K562 (cell line): Measurements from ENCODE around the gene LIMCH1. TPM values are rescaled to one million over a fixed set of nuclear protein-coding genes. Genes with fewer than 3 reads are reported as not detected.

Experiments
- ATAC-seq: fragments of 200-7000 bp; cut with Tn5 transposase; 3 replicates; pipeline ENCODE4 v1.9.1; 2020; ENCODE audit warnings: moderate library complexity
- BruUV-seq: library from RNA; stranded (reverse); fragments of 400-500 nt; replicated peaks from 2 replicates; lab custom pipeline; 2021; lab: Mats Ljungman, UMichigan
- CTCF ChIA-PET: fragments of 300-600 bp; formaldehyde crosslinking; extraction: SDS; loops from one replicate; lab custom pipeline; 2021; ENCODE audit warnings: low intra/inter-chr PET ratio; lab: Yijun Ruan, JAX
- POLR2A ChIA-PET: fragments of 300-600, 350-650 bp; sonication (Branson Sonifier 250); formaldehyde crosslinking; extraction: SDS; loops from one replicate; lab custom pipeline; 2021; ENCODE audit warnings: antibody characterized with exemption, inconsistent platforms; lab: Yijun Ruan, JAX
- DNase-seq, 4 experiments: peaks; one replicate each; pipeline versions ENCODE4 v3.0.0 to v3.0.0-alpha.2; 2011 to 2018; ENCODE audit warnings: low spot score in 3 of 4, mixed read lengths in 3 of 4; ENCODE audit errors: extremely low read depth in 1 of 4
- FAIRE-seq: peaks from 2 replicates; lab custom pipeline; 2011; peaks lifted over from hg19 to GRCh38; lab: Jason Lieb, UNC
- H2AFZ ChIP-seq: 2 replicates; pipeline ENCODE4 v1.6.0; 2011; ENCODE audit warnings: low read depth, low read length, control low read depth, inconsistent platforms
- H3K27ac ChIP-seq: fragments of 200-600 bp; 3 replicates; pipeline ENCODE4 v1.8.0; 2011; ENCODE audit warnings: low read depth, mild to moderate bottlenecking, control low read depth, inconsistent platforms, low read length, moderate library complexity, mixed read lengths; ENCODE audit errors: extremely low read depth
- H3K27me3 ChIP-seq, 2 experiments: fragments of 300-600 bp in 1 of 2; 2 replicates in 1 of 2; 3 replicates in 1 of 2; pipeline versions ENCODE4 v1.6.0 to v1.8.0; 2011; ENCODE audit warnings: inconsistent platforms in 2 of 2, low read length in 2 of 2, mild to moderate bottlenecking in 1 of 2, mixed read lengths in 1 of 2, moderate library complexity in 1 of 2; ENCODE audit not compliant: control insufficient read depth in 2 of 2, insufficient read depth in 2 of 2
- H3K36me3 ChIP-seq: fragments of 300-600 bp; 3 replicates; pipeline ENCODE4 v1.8.0; 2011; ENCODE audit warnings: mild to moderate bottlenecking, low read length, inconsistent platforms; ENCODE audit not compliant: control insufficient read depth, insufficient read depth
- H3K4me1 ChIP-seq, 2 experiments: fragments of 200-600 bp in 1 of 2; replicated peaks in 1 of 2; 2 replicates in 1 of 2; 3 replicates in 1 of 2; pipeline versions ENCODE4 v1.5.1 to v1.8.0; 2011; ENCODE audit warnings: inconsistent platforms in 2 of 2, low read length in 2 of 2, mild to moderate bottlenecking in 1 of 2, mixed read lengths in 1 of 2, moderate library complexity in 1 of 2; ENCODE audit not compliant: control insufficient read depth in 2 of 2, insufficient read depth in 2 of 2
- H3K4me2 ChIP-seq: 2 replicates; pipeline ENCODE4 v1.6.1; 2011; ENCODE audit warnings: low read length, control low read depth, inconsistent platforms, mixed read lengths; ENCODE audit not compliant: insufficient read depth
- H3K4me3 ChIP-seq: fragments of 200-600 bp; sonication (generic), shearing (Covaris generic); 2 replicates; pipeline ENCODE4 v1.5.1; 2016; ENCODE audit warnings: control low read depth, inconsistent platforms
- H3K79me2 ChIP-seq: fragments of 200-600 bp; 3 replicates; pipeline ENCODE4 v1.8.0; 2011; ENCODE audit warnings: low read length, inconsistent platforms; ENCODE audit not compliant: control insufficient read depth, insufficient read depth
- H3K9ac ChIP-seq, 2 experiments: 2 replicates each; pipeline versions ENCODE4 v1.6.0 to v1.6.1; 2011; ENCODE audit warnings: low read depth in 2 of 2, low read length in 2 of 2, control low read depth in 1 of 2, inconsistent platforms in 1 of 2, mild to moderate bottlenecking in 1 of 2, mixed read lengths in 1 of 2; ENCODE audit not compliant: insufficient read depth in 1 of 2
- H3K9me1 ChIP-seq: one replicate; pipeline ENCODE4 v1.6.0; 2011; ENCODE audit warnings: inconsistent platforms, mild to moderate bottlenecking, low read length, moderate library complexity; ENCODE audit not compliant: control insufficient read depth, insufficient read depth
- H3K9me3 ChIP-seq: replicated peaks from 2 replicates; pipeline ENCODE4 v1.5.1; 2011; ENCODE audit warnings: low read depth, low read length, inconsistent platforms; ENCODE audit not compliant: control insufficient read depth, insufficient read depth
- H4K20me1 ChIP-seq: replicated peaks from 2 replicates; pipeline ENCODE4 v1.6.1; 2011; ENCODE audit warnings: low read length, inconsistent platforms, mixed read lengths; ENCODE audit not compliant: control insufficient read depth, insufficient read depth
- CBFA2T2 ChIP-seq: fragments of 450-650 bp; conservative IDR thresholded peaks from 2 replicates; pipeline ENCODE4 v1.6.1; 2017; ENCODE audit warnings: mild to moderate bottlenecking
- CHD2 ChIP-seq: IDR thresholded peaks from 2 replicates; pipeline ENCODE4 v1.6.1; 2011; ENCODE audit warnings: low read depth, low read length
- CXXC5 ChIP-seq: fragments of 250-450 bp; sonication (Bioruptor Pico); IDR thresholded peaks from 2 replicates; pipeline ENCODE4 v1.8.0; 2022; ENCODE audit warnings: inconsistent platforms, mild to moderate bottlenecking, moderate library complexity
- FOS ChIP-seq: IDR thresholded peaks from 3 replicates; pipeline ENCODE4 v1.6.1; 2011; ENCODE audit not compliant: insufficient read length; ENCODE audit errors: extremely low read depth
- FOSL1 ChIP-seq: fragments of 200-800 bp; sonication (Bioruptor generic); conservative IDR thresholded peaks from 2 replicates; pipeline ENCODE4 v1.6.1; 2016; ENCODE audit warnings: missing genetic modification characterization, missing compliant biosample characterization
- HDAC2 ChIP-seq: fragments of 450-650 bp; IDR thresholded peaks from 2 replicates; pipeline ENCODE4 v1.6.1; 2016; ENCODE audit warnings: mild to moderate bottlenecking
- ILF3 ChIP-seq: fragments of 450-650 bp; IDR thresholded peaks from 2 replicates; pipeline ENCODE4 v1.6.1; 2018; ENCODE audit warnings: antibody characterized with exemption, mild to moderate bottlenecking, moderate library complexity, borderline replicate concordance
- MEF2A ChIP-seq: IDR thresholded peaks from 2 replicates; pipeline ENCODE4 v1.6.1; 2011; ENCODE audit warnings: low read depth, mild to moderate bottlenecking, low read length, moderate library complexity; ENCODE audit not compliant: control insufficient read depth
- NFATC3 ChIP-seq: fragments of 450-650 bp; IDR thresholded peaks from 2 replicates; pipeline ENCODE4 v1.6.1; 2017; ENCODE audit warnings: mild to moderate bottlenecking
- POLR3G ChIP-seq: IDR thresholded peaks from 2 replicates; pipeline ENCODE4 v1.6.1; 2011; ENCODE audit not compliant: insufficient read length, insufficient replicate concordance; ENCODE audit errors: extremely low read depth
- ZNF232 ChIP-seq: sonication (generic); formaldehyde crosslinking; IDR thresholded peaks from 2 replicates; pipeline ENCODE4 v1.8.0; 2022; ENCODE audit warnings: mild to moderate bottlenecking, missing genetic modification reagents
- ZNF408 ChIP-seq: fragments of 250-450 bp; sonication (Bioruptor Pico); IDR thresholded peaks from 2 replicates; pipeline ENCODE4 v1.4.0; 2020; ENCODE audit warnings: low read depth, mild to moderate bottlenecking, moderate library complexity
- ZNF41 ChIP-seq: fragments of 250-450 bp; sonication (Bioruptor Pico); conservative IDR thresholded peaks from 2 replicates; pipeline ENCODE4 v1.4.0; 2020; ENCODE audit warnings: mild to moderate bottlenecking
- WGBS: fragments of 100-300 bp; shearing (Covaris generic); methylation state at CpG from one replicate; pipeline ENCODE4 v1.1.6; 2016; ENCODE audit warnings: low coverage, mixed read lengths; ENCODE audit not compliant: insufficient coverage; ENCODE audit errors: missing lambda C conversion rate; 5-methylcytosine and 5-hydroxymethylcytosine counted together
- in situ Hi-C: fragments of 300-500 bp; cut with MboI; formaldehyde crosslinking; loops from 4 replicates; pipeline ENCODE4 v1.15.0; 2018; ENCODE audit warnings: inconsistent platforms, mixed read lengths
- intact Hi-C: fragments of 100-400 bp; cut with micrococcal nuclease; formaldehyde crosslinking; loops from 2 replicates; pipeline ENCODE4 v1.14.2; 2022
- polyA plus RNA-seq, 8 experiments: library from polyadenylated mRNA; depleted of rRNA in 4 of 8; stranded (reverse) in 5 of 8; unstranded in 3 of 8; fragments of >200 nt; fragmentation: Nextera tagmentation in 2 of 8; fragmentation: Illumina TruSeq in 1 of 8; extraction: Ambion mirVana in 2 of 8; extraction: Trizol in 1 of 8; gene quantifications; 2 replicates each; pipeline versions ENCODE4 v1.2.1 to v1.2.3, GENCODE V29; 2011 to 2014; ENCODE audit warnings: inconsistent platforms in 1 of 8, missing spikeins in 1 of 8
- total RNA-seq, 7 experiments: library from RNA; depleted of rRNA in 6 of 7; stranded (reverse); fragments of >200 nt in 6 of 7; fragmentation: Illumina TruSeq in 2 of 7; extraction: Trizol in 2 of 7; gene quantifications; 2 replicates each; pipeline versions ENCODE4 v1.2.1 to v1.2.3, GENCODE V29; 2011 to 2021; ENCODE audit warnings: low replicate concordance in 1 of 7
- TF ChIP-seq, protein P1 (sequence below): fragments of 250-450 bp; sonication (Bioruptor Pico); IDR thresholded peaks from 2 replicates; pipeline ENCODE4 v1.8.0; 2021; ENCODE audit warnings: borderline replicate concordance, mild to moderate bottlenecking, moderate library complexity; ENCODE audit not compliant: poor library complexity, severe bottlenecking
- TF ChIP-seq, protein P2 (sequence below): fragments of 250-450 bp; sonication (Bioruptor Pico); IDR thresholded peaks from 2 replicates; pipeline ENCODE4 v1.4.0; 2020; ENCODE audit warnings: mild to moderate bottlenecking, moderate library complexity
- TF ChIP-seq, protein P3 (sequence below): fragments of 250-450 bp; sonication (Bioruptor Pico); IDR thresholded peaks from 2 replicates; pipeline ENCODE4 v1.8.0; 2022; ENCODE audit warnings: inconsistent platforms, mild to moderate bottlenecking, moderate library complexity, borderline replicate concordance
- TF ChIP-seq, protein P4 (sequence below): sonication (generic); formaldehyde crosslinking; IDR thresholded peaks from 2 replicates; pipeline ENCODE4 v1.8.0; 2022; ENCODE audit warnings: mild to moderate bottlenecking, missing genetic modification reagents

The LIMCH1 gene
- total and polyA plus RNA-seq, 9 of the 15 experiments (the other 6 are each of a cell fraction or from before 2014, with no cell fraction given) = 0.35 TPM; not detected in 8

DNA sequence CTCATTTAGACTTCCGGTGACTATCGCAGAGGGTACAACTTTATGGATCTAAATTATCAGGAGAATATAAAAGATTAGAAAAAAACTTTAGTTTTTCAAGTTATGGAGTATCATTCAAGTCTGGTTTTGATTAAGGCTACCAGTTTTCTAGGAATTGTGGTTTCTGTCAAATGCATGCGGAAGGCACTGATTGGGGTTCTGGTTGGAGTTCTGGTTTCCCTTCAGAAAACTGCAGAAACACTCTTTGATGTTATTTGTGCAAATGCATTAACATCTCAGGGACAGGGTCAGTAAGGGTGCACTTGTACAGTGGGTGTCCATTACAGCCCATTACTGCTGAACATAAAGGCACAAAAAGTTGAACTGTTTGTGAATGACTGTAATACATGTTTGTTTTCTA lies 100.2 kb downstream of the LIMCH1 start:
- H3K79me2 ChIP-seq = no peaks in the 10 kb centered on the region
- no peaks in the 10 kb centered on the region for H3K27me3 ChIP-seq
- no peaks in the 10 kb centered on the region for H3K9me3 ChIP-seq
- ChIA-PET POLR2A (no interaction called here), CTCF (no interaction called here)
- H3K36me3 ChIP-seq = no peaks in the 10 kb centered on the region
- in situ Hi-C loops = no loop called here
- TF ChIP-seq CXXC5 (CRISPR knock-in tag) = no peak
- TF ChIP-seq, protein P1, sequence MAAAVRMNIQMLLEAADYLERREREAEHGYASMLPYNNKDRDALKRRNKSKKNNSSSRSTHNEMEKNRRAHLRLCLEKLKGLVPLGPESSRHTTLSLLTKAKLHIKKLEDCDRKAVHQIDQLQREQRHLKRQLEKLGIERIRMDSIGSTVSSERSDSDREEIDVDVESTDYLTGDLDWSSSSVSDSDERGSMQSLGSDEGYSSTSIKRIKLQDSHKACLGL = no peak
- TF ChIP-seq, protein P2, sequence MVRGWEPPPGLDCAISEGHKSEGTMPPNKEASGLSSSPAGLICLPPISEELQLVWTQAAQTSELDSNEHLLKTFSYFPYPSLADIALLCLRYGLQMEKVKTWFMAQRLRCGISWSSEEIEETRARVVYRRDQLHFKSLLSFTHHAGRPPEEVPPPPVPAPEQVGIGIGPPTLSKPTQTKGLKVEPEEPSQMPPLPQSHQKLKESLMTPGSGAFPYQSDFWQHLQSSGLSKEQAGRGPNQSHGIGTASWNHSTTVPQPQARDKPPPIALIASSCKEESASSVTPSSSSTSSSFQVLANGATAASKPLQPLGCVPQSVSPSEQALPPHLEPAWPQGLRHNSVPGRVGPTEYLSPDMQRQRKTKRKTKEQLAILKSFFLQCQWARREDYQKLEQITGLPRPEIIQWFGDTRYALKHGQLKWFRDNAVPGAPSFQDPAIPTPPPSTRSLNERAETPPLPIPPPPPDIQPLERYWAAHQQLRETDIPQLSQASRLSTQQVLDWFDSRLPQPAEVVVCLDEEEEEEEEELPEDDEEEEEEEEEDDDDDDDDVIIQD (CRISPR knock-in tag) = no peak
- no peak for TF ChIP-seq ILF3
- no peak for TF ChIP-seq ZNF232 (CRISPR knock-in tag)
- TF ChIP-seq FOSL1 (tag) = no peak
- TF ChIP-seq POLR3G = no peak
- TF ChIP-seq HDAC2 = no peak
- TF ChIP-seq MEF2A = no peak
- TF ChIP-seq, protein P3, sequence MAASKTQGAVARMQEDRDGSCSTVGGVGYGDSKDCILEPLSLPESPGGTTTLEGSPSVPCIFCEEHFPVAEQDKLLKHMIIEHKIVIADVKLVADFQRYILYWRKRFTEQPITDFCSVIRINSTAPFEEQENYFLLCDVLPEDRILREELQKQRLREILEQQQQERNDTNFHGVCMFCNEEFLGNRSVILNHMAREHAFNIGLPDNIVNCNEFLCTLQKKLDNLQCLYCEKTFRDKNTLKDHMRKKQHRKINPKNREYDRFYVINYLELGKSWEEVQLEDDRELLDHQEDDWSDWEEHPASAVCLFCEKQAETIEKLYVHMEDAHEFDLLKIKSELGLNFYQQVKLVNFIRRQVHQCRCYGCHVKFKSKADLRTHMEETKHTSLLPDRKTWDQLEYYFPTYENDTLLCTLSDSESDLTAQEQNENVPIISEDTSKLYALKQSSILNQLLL (CRISPR knock-in tag) = no peak
- TF ChIP-seq CHD2 = no peak
- TF ChIP-seq FOS = no peak
- no peak for TF ChIP-seq NFATC3
- no peak for TF ChIP-seq CBFA2T2
- TF ChIP-seq ZNF41 (CRISPR knock-in tag) = no peak
- no peak for TF ChIP-seq ZNF408 (CRISPR knock-in tag)
- TF ChIP-seq, protein P4, sequence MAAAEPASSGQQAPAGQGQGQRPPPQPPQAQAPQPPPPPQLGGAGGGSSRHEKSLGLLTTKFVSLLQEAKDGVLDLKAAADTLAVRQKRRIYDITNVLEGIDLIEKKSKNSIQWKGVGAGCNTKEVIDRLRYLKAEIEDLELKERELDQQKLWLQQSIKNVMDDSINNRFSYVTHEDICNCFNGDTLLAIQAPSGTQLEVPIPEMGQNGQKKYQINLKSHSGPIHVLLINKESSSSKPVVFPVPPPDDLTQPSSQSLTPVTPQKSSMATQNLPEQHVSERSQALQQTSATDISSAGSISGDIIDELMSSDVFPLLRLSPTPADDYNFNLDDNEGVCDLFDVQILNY (CRISPR knock-in tag) = no peak
- no peaks in the 10 kb centered on the region for H3K9me1 ChIP-seq
- no peak overlapping the region for H3K4me3 ChIP-seq
- H4K20me1 ChIP-seq = no peaks in the 10 kb centered on the region
- H3K4me2 ChIP-seq = no peak overlapping the region
- intact Hi-C loops = no loop called here
- FAIRE-seq = no peak
- ATAC-seq = no peak
- BruUV-seq = no TSS peak
- no peak overlapping the region for H3K9ac ChIP-seq
- no peaks in the 10 kb centered on the region for H3K4me1 ChIP-seq
- H2AFZ ChIP-seq = no peak overlapping the region
- WGBS = 0% methylated on average over 3 of the region's 3 CpGs
- H3K27ac ChIP-seq = no peak overlapping the region
- no peak for DNase-seq
